K562 (cell line): ENCODE data around the gene ADAMTS1. TPM values are rescaled to one million over a fixed set of nuclear protein-coding genes. Genes with fewer than 3 reads are reported as not detected.

Experiments used
- ATAC-seq: fragments of 200-7000 bp; cut with Tn5 transposase; 3 replicates; pipeline ENCODE4 v1.9.1; 2020; ENCODE audit warnings: moderate library complexity
- BruUV-seq: library from RNA; stranded (reverse); fragments of 400-500 nt; replicated peaks from 2 replicates; lab custom pipeline; 2021; lab: Mats Ljungman, UMichigan
- CTCF ChIA-PET: fragments of 300-600 bp; formaldehyde crosslinking; extraction: SDS; loops from one replicate; lab custom pipeline; 2021; ENCODE audit warnings: low intra/inter-chr PET ratio; lab: Yijun Ruan, JAX
- POLR2A ChIA-PET: fragments of 300-600, 350-650 bp; sonication (Branson Sonifier 250); formaldehyde crosslinking; extraction: SDS; loops from one replicate; lab custom pipeline; 2021; ENCODE audit warnings: antibody characterized with exemption, inconsistent platforms; lab: Yijun Ruan, JAX
- DNase-seq, 4 experiments: peaks; one replicate each; pipeline versions ENCODE4 v3.0.0 to v3.0.0-alpha.2; 2011 to 2018; ENCODE audit warnings: low spot score in 3 of 4, mixed read lengths in 3 of 4; ENCODE audit errors: extremely low read depth in 1 of 4
- FAIRE-seq: peaks from 2 replicates; lab custom pipeline; 2011; peaks lifted over from hg19 to GRCh38; lab: Jason Lieb, UNC
- H2AFZ ChIP-seq: 2 replicates; pipeline ENCODE4 v1.6.0; 2011; ENCODE audit warnings: low read depth, low read length, control low read depth, inconsistent platforms
- H3K27ac ChIP-seq: fragments of 200-600 bp; 3 replicates; pipeline ENCODE4 v1.8.0; 2011; ENCODE audit warnings: low read depth, mild to moderate bottlenecking, control low read depth, inconsistent platforms, low read length, moderate library complexity, mixed read lengths; ENCODE audit errors: extremely low read depth
- H3K27me3 ChIP-seq, 2 experiments: fragments of 300-600 bp in 1 of 2; 2 replicates in 1 of 2; 3 replicates in 1 of 2; pipeline versions ENCODE4 v1.6.0 to v1.8.0; 2011; ENCODE audit warnings: inconsistent platforms in 2 of 2, low read length in 2 of 2, mild to moderate bottlenecking in 1 of 2, mixed read lengths in 1 of 2, moderate library complexity in 1 of 2; ENCODE audit not compliant: control insufficient read depth in 2 of 2, insufficient read depth in 2 of 2
- H3K36me3 ChIP-seq: fragments of 300-600 bp; 3 replicates; pipeline ENCODE4 v1.8.0; 2011; ENCODE audit warnings: mild to moderate bottlenecking, low read length, inconsistent platforms; ENCODE audit not compliant: control insufficient read depth, insufficient read depth
- H3K4me1 ChIP-seq, 2 experiments: fragments of 200-600 bp in 1 of 2; replicated peaks in 1 of 2; 2 replicates in 1 of 2; 3 replicates in 1 of 2; pipeline versions ENCODE4 v1.5.1 to v1.8.0; 2011; ENCODE audit warnings: inconsistent platforms in 2 of 2, low read length in 2 of 2, mild to moderate bottlenecking in 1 of 2, mixed read lengths in 1 of 2, moderate library complexity in 1 of 2; ENCODE audit not compliant: control insufficient read depth in 2 of 2, insufficient read depth in 2 of 2
- H3K4me2 ChIP-seq: 2 replicates; pipeline ENCODE4 v1.6.1; 2011; ENCODE audit warnings: low read length, control low read depth, inconsistent platforms, mixed read lengths; ENCODE audit not compliant: insufficient read depth
- H3K4me3 ChIP-seq: fragments of 200-600 bp; sonication (generic), shearing (Covaris generic); 2 replicates; pipeline ENCODE4 v1.5.1; 2016; ENCODE audit warnings: control low read depth, inconsistent platforms
- H3K79me2 ChIP-seq: fragments of 200-600 bp; 3 replicates; pipeline ENCODE4 v1.8.0; 2011; ENCODE audit warnings: low read length, inconsistent platforms; ENCODE audit not compliant: control insufficient read depth, insufficient read depth
- H3K9ac ChIP-seq, 2 experiments: 2 replicates each; pipeline versions ENCODE4 v1.6.0 to v1.6.1; 2011; ENCODE audit warnings: low read depth in 2 of 2, low read length in 2 of 2, control low read depth in 1 of 2, inconsistent platforms in 1 of 2, mild to moderate bottlenecking in 1 of 2, mixed read lengths in 1 of 2; ENCODE audit not compliant: insufficient read depth in 1 of 2
- H3K9me1 ChIP-seq: one replicate; pipeline ENCODE4 v1.6.0; 2011; ENCODE audit warnings: inconsistent platforms, mild to moderate bottlenecking, low read length, moderate library complexity; ENCODE audit not compliant: control insufficient read depth, insufficient read depth
- H3K9me3 ChIP-seq: replicated peaks from 2 replicates; pipeline ENCODE4 v1.5.1; 2011; ENCODE audit warnings: low read depth, low read length, inconsistent platforms; ENCODE audit not compliant: control insufficient read depth, insufficient read depth
- H4K20me1 ChIP-seq: replicated peaks from 2 replicates; pipeline ENCODE4 v1.6.1; 2011; ENCODE audit warnings: low read length, inconsistent platforms, mixed read lengths; ENCODE audit not compliant: control insufficient read depth, insufficient read depth
- BCOR ChIP-seq: fragments of 450-650 bp; IDR thresholded peaks from 2 replicates; pipeline ENCODE4 v1.6.1; 2016
- C11orf30 ChIP-seq: fragments of 450-650 bp; IDR thresholded peaks from 2 replicates; pipeline ENCODE4 v1.6.1; 2016; ENCODE audit warnings: low read depth, mild to moderate bottlenecking
- CLOCK ChIP-seq: fragments of 250-450 bp; sonication (Bioruptor Pico); IDR thresholded peaks from 2 replicates; pipeline ENCODE4 v1.4.0; 2020; ENCODE audit warnings: mild to moderate bottlenecking, moderate library complexity, borderline replicate concordance
- CREM ChIP-seq: IDR thresholded peaks from 2 replicates; pipeline ENCODE4 v1.6.1; 2014; ENCODE audit warnings: antibody characterized with exemption, low read depth
- EP400 ChIP-seq: fragments of 450-650 bp; IDR thresholded peaks from 2 replicates; pipeline ENCODE4 v1.6.1; 2017; ENCODE audit warnings: antibody characterized with exemption, mild to moderate bottlenecking, moderate library complexity
- HDAC2 ChIP-seq: fragments of 450-650 bp; IDR thresholded peaks from 2 replicates; pipeline ENCODE4 v1.6.1; 2016; ENCODE audit warnings: mild to moderate bottlenecking
- MIER1 ChIP-seq: fragments of 450-650 bp; IDR thresholded peaks from 2 replicates; pipeline ENCODE4 v1.6.1; 2016; ENCODE audit warnings: antibody characterized with exemption, mild to moderate bottlenecking, low read depth
- OTX1 ChIP-seq: fragments of 450-650 bp; formaldehyde crosslinking; IDR thresholded peaks from 2 replicates; pipeline ENCODE4 v1.4.0; 2022; ENCODE audit warnings: mild to moderate bottlenecking
- PPARD ChIP-seq: fragments of 250-450 bp; sonication (Bioruptor Pico); IDR thresholded peaks from 2 replicates; pipeline ENCODE4 v1.8.0; 2022; ENCODE audit warnings: inconsistent platforms, mild to moderate bottlenecking, moderate library complexity
- TRIM28 ChIP-seq: fragments of 450-650 bp; IDR thresholded peaks from 2 replicates; pipeline ENCODE4 v1.6.1; 2017
- YY1 ChIP-seq, 3 experiments: IDR thresholded peaks; 2 replicates each; pipeline ENCODE4 v1.6.1; 2011; ENCODE audit warnings: low read length in 2 of 3, mild to moderate bottlenecking in 2 of 3, moderate library complexity in 2 of 3, borderline replicate concordance in 1 of 3, control low read depth in 1 of 3, low read depth in 1 of 3; ENCODE audit not compliant: insufficient read depth in 3 of 3, insufficient replicate concordance in 2 of 3, control insufficient read depth in 1 of 3, insufficient read length in 1 of 3; ENCODE audit errors: extremely low read depth in 1 of 3
- ZNF217 ChIP-seq: sonication (generic); formaldehyde crosslinking; IDR thresholded peaks from 2 replicates; pipeline ENCODE4 v1.8.0; 2022; ENCODE audit warnings: mild to moderate bottlenecking, missing genetic modification reagents
- ZNF224 ChIP-seq: sonication (generic); formaldehyde crosslinking; IDR thresholded peaks from 2 replicates; pipeline ENCODE4 v1.8.0; 2022; ENCODE audit warnings: mild to moderate bottlenecking, missing genetic modification reagents
- ZNF24 ChIP-seq: fragments of 450-650 bp; IDR thresholded peaks from 2 replicates; pipeline ENCODE4 v1.6.1; 2016
- ZNF444 ChIP-seq: fragments of 250-450 bp; sonication (Bioruptor Pico); IDR thresholded peaks from 2 replicates; pipeline ENCODE4 v1.4.0; 2020; ENCODE audit warnings: mild to moderate bottlenecking, moderate library complexity
- ZNF764 ChIP-seq: fragments of 250-450 bp; sonication (Bioruptor Pico); IDR thresholded peaks from 2 replicates; pipeline ENCODE4 v1.4.0; 2020; ENCODE audit warnings: low read depth, mild to moderate bottlenecking, moderate library complexity
- ZNF830 ChIP-seq: fragments of 250-450 bp; sonication (Bioruptor Pico); IDR thresholded peaks from 2 replicates; pipeline ENCODE4 v1.5.0; 2021; ENCODE audit warnings: mild to moderate bottlenecking
- WGBS: fragments of 100-300 bp; shearing (Covaris generic); methylation state at CpG from one replicate; pipeline ENCODE4 v1.1.6; 2016; ENCODE audit warnings: low coverage, mixed read lengths; ENCODE audit not compliant: insufficient coverage; ENCODE audit errors: missing lambda C conversion rate; 5-methylcytosine and 5-hydroxymethylcytosine counted together
- in situ Hi-C: fragments of 300-500 bp; cut with MboI; formaldehyde crosslinking; loops from 4 replicates; pipeline ENCODE4 v1.15.0; 2018; ENCODE audit warnings: inconsistent platforms, mixed read lengths
- intact Hi-C: fragments of 100-400 bp; cut with micrococcal nuclease; formaldehyde crosslinking; loops from 2 replicates; pipeline ENCODE4 v1.14.2; 2022
- polyA plus RNA-seq, 8 experiments: library from polyadenylated mRNA; depleted of rRNA in 4 of 8; stranded (reverse) in 5 of 8; unstranded in 3 of 8; fragments of >200 nt; fragmentation: Nextera tagmentation in 2 of 8; fragmentation: Illumina TruSeq in 1 of 8; extraction: Ambion mirVana in 2 of 8; extraction: Trizol in 1 of 8; gene quantifications; 2 replicates each; pipeline versions ENCODE4 v1.2.1 to v1.2.3, GENCODE V29; 2011 to 2014; ENCODE audit warnings: inconsistent platforms in 1 of 8, missing spikeins in 1 of 8
- total RNA-seq, 7 experiments: library from RNA; depleted of rRNA in 6 of 7; stranded (reverse); fragments of >200 nt in 6 of 7; fragmentation: Illumina TruSeq in 2 of 7; extraction: Trizol in 2 of 7; gene quantifications; 2 replicates each; pipeline versions ENCODE4 v1.2.1 to v1.2.3, GENCODE V29; 2011 to 2021; ENCODE audit warnings: low replicate concordance in 1 of 7

ADAMTS1 gene
- total and polyA plus RNA-seq, 9 of the 15 experiments (the other 6 are each of a cell fraction or from before 2014, with no cell fraction given), result 0.01 to 0.58 TPM; not detected in 7

DNA sequence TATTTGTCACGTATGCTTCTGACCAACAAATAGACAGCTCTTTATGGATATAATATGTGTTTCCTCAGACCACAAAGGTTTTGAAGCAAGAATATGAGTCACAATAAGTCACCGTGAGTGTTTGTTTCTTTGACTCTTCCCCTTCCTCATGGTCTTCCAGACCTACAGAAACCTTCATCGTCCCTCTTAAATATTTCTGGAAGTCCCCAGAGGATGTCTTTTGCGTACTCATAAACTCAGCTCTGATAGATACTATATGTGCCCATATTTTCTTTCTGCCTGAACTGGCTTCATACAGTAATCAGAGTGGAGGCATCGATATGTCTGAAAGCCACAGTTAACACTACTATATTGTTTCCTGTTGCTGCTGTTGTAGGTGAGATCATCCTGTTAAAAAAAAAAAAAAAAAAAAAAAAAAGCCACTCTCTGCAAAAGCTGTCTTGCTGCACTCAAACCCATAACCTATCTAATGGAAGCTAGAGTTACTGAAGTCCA lies 38.4 kb downstream of the ADAMTS1 start:
- H4K20me1 ChIP-seq, result no peaks in the 10 kb centered on the region
- no peak overlapping the region for H3K27ac ChIP-seq
- intact Hi-C loops (no loop called here), in situ Hi-C loops (no loop called here)
- DNase-seq (no peak), FAIRE-seq (no peak), ATAC-seq (no peak)
- no TSS peak for BruUV-seq
- H3K4me3 ChIP-seq, result no peak overlapping the region
- no peak overlapping the region for H3K4me2 ChIP-seq
- H3K9ac ChIP-seq, result no peak overlapping the region
- H2AFZ ChIP-seq, result no peak overlapping the region
- 0% methylated on average over 5 of the region's 5 CpGs for WGBS
- no peaks in the 10 kb centered on the region for H3K27me3 ChIP-seq
- TF ChIP-seq OTX1 (CRISPR knock-in tag), result no peak
- no peak for TF ChIP-seq HDAC2
- no peak for TF ChIP-seq TRIM28
- no peak for TF ChIP-seq MIER1
- no peak for TF ChIP-seq BCOR
- no peak for TF ChIP-seq ZNF224 (CRISPR knock-in tag)
- TF ChIP-seq ZNF24, result no peak
- no peak for TF ChIP-seq CLOCK (CRISPR knock-in tag)
- no peak for TF ChIP-seq YY1 (IDR thresholded peaks at IDR 0.05; ENCODE audit: borderline replicate concordance in 1 of 3, control insufficient read depth in 1 of 3, extremely low read depth in 1 of 3, insufficient read depth in 3 of 3, insufficient read length in 1 of 3, insufficient replicate concordance in 2 of 3, low read depth in 1 of 3, low read length in 2 of 3)
- no peak for TF ChIP-seq ZNF830 (CRISPR knock-in tag)
- TF ChIP-seq C11orf30, result no peak
- no peak for TF ChIP-seq ZNF217 (CRISPR knock-in tag)
- TF ChIP-seq CREM, result no peak
- no peak for TF ChIP-seq ZNF444 (CRISPR knock-in tag)
- TF ChIP-seq PPARD (CRISPR knock-in tag), result no peak
- no peak for TF ChIP-seq EP400
- TF ChIP-seq ZNF764 (CRISPR knock-in tag), result no peak
- POLR2A ChIA-PET, result no interaction called here
- no peaks in the 10 kb centered on the region for H3K36me3 ChIP-seq
- H3K79me2 ChIP-seq, result no peaks in the 10 kb centered on the region
- H3K9me1 ChIP-seq, result no peaks in the 10 kb centered on the region
- H3K4me1 ChIP-seq, result no peaks in the 10 kb centered on the region
- CTCF ChIA-PET, result no interaction called here
- no peaks in the 10 kb centered on the region; the same call in 1 of the 2 replicates for H3K9me3 ChIP-seq
